GM21717 (cell line): Measurements from ENCODE around the gene MFF.
A peak's percentile ranks its signal among the peaks of the same experiment; 100 is the strongest.
"Not testable (repeated sequence)": the region's sequence is repeated elsewhere in the genome, so short reads cannot be mapped to it uniquely, and the experiment has no call there.

Experiments used
- ATAC-seq: cut with Tn5 transposase; IDR thresholded peaks from one replicate; pipeline ENCODE4 v1.9.1; 2021; ENCODE audit warnings: mild to moderate bottlenecking, moderate library complexity; ENCODE audit not compliant: unreplicated experiment

Gene MFF

GRCh38 chr2:227326783-227327182 is 1.7 kb downstream of the MFF start:
- no peak for ATAC-seq

DNA sequence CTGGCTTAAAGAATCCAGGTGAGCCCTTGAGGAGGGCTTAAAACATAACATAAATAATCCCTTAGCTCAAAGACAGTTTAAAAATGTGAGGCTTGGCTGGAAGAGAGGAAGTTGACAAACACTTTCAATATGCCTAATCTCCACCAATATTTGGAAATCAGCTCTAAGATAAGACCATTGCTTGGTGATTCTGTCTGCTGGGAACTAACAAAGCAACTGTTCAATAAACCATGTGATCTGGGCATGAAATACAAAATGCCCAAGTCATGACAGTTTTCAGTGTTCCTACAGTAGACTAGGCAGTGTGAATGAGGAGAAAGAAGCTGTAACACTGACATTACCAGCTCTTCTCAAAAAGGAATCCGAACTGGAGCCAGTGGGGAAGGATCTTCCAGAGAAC is 10.7 kb downstream of the MFF start:
- no peak for ATAC-seq

DNA sequence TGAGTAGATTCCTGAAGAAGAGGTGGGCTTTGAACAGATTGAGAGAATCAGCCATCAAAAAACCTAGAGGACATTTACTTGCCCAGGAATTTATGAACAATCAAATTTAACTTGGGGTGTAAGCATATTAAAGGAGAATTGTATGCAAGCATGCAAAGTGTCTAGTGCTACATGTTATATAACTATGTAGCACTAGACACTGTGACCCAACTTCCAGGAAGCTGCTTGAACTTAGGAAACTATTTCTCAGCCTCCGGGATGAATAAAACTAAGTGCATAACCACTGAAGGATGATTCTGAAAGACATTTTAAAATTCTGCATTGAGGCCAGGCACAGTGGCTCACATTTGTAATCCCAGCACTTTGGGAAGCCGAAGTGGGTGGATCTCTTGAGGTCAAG is 12.4 kb downstream of the MFF start:
- ATAC-seq, result no peak

DNA sequence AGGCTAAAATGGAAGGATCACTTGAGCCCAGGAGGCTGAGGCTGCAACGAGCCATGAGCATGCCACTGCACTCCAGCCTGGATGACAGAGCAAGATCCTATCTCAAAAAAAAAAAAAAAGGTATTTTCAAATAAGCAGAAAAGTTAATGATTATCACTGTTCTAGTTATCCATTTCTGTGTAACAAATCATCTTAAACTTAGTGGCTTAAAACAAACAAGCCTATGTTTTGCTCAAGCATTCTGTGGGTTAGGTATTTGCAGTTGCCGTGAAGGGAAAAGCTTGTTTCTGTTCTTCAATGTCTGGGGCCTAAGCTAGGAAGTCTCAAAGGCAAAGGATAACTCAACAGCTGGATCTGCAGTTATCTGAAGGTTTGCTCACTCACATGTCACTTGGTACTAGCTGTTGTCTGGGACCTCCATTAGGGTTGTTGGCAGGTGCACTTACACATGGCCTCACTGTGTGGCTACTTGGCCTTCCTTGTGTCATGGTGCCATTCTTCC is 14.1 kb downstream of the MFF start:
- ATAC-seq, result no peak

- ATAC-seq, result no peak
Measured at GRCh38 chr2:227340106-227340505, 15.1 kb downstream of the MFF start.

GRCh38 chr2:227341553-227341952 is 16.5 kb downstream of the MFF start:
- no peak for ATAC-seq

- no peak for ATAC-seq
Measured at GRCh38 chr2:227344231-227344630, 19.2 kb downstream of the MFF start.

- no peak for ATAC-seq
Measured at GRCh38 chr2:227347117-227347516, 22.1 kb downstream of the MFF start.

DNA sequence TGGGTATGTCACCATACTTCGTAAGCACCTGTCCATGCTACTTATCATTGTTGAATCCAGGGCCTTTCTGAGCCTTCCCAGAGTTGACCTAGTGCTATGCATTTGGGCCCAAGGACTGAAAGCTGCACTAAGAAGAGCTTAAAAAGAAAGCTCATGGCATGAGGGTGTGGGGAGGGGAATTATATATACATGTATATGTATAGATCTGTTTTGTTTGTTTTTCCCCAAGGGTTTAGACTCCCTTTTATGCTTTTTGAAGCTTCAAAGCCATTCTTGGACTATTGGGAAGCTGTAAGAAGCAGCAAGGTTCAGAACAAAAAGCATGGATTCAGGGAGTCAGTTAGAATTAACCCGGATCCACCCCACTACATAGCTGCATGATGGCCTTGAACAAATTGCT is 23.3 kb downstream of the MFF start:
- ATAC-seq, result no peak

DNA sequence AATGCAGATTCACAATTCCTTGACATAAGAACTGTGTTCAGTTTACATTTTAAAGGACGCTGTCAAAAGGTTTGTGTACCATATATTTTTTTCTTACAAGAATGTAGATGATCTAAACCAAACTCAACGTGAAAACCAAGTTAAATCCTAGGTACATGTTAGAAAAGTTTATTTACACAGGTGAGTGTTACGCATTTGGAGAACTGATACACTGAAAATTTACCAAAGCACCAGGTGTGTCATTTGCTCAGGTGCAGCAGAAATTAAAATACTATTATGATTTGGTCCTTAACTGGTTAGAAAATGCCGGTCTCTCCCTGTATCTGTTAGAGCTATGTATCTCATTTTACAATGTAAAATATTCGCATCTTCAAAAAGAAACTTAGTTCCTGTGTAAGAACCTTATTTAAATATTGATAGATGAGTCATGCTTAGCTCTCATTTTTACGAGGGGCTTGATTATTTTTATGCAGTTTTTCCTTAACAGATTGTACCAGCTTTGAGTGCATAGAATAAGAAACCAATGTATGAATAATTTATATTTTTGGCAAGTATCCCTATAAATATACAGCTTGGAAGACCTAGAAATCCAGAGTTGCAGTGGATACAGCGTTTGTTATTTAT is 25.1 kb downstream of the MFF start:
- no peak for ATAC-seq

DNA sequence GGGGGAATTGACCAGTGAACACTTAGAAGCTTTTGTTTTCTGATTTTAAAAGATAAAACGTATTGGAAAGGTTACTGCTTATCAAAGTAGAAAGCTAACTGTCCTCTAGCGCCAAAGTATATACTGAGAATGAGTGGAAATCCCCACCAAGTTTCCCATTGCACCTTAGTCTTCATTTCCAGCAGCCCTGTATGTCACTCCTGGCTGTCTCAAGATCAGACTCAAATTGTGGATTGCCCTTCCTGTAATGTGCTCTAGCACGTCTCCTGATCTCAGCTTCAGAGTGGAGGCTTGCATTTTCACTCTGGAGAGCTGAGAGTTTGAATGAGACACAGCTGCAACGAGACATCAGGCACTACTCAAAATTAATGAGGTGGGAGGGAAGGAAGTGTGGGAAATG is 26.6 kb downstream of the MFF start:
- ATAC-seq, result peak; percentile 91

- no peak for ATAC-seq
Measured at GRCh38 chr2:227360351-227360750, 35.3 kb downstream of the MFF start.

GRCh38 chr2:227363756-227364155 is 38.7 kb downstream of the MFF start:
- no peak for ATAC-seq

GRCh38 chr2:227364585-227365263 is 39.7 kb downstream of the MFF start:
- not testable (repeated sequence) for ATAC-seq

DNA sequence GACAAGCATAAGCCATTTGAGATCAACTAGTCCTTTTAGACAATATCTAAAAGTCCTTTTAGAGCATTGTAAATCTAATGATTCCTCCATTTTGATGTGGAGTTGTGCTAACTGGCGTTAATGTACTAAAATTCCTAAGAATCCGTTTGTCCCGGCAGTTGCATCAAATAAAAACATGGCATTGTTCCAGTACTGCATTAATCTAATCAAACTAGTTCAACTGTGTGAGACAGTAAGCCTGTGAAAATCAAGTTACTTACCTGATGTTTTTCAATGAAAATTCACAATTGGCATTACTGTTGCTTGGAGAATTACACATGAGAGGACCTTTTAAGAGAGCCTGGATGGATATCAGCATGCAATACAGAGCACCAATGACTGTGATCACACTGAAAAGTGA is 40.8 kb downstream of the MFF start:
- no peak for ATAC-seq

DNA sequence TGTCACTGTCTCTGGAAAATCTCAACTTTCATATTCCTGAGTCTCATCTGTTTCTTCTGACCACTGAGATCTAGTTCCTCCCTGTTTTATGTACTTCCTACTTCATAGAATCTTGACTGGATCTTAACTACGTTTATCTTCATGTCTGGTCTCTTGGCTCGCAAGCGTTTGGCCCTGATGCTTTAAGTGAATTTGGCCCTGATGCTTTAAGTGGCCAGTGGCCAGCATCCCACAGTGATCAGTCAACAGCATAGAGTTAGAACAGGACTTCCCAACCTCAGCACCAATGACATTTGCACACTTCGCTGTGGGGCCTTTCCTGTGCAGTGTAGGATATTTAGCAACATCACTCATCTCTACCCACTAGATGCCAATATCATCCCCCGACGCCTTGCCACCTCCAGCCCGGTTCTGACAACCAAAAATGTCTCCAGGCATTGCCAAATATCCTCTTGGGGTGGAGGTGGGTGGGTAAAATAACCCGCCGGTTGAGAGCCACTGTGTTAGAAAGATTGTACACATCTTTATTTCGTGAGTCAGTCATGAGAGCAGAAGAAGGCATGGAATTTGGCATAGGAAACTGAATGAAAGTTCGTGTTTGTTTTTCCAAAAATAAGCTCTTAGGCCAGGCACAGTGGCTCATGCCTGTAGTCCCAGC is 41.8 kb downstream of the MFF start:
- no peak for ATAC-seq

- no peak for ATAC-seq
Measured at GRCh38 chr2:227367427-227367795, 42.4 kb downstream of the MFF start.

GRCh38 chr2:227368574-227368973 is 43.5 kb downstream of the MFF start:
- ATAC-seq, result no peak

GRCh38 chr2:227370092-227370491 is 45.0 kb downstream of the MFF start:
- no peak for ATAC-seq

GRCh38 chr2:227370791-227371312 is 45.8 kb downstream of the MFF start:
- ATAC-seq, result no peak

- no peak for ATAC-seq
Measured at GRCh38 chr2:227373389-227373788, 48.3 kb downstream of the MFF start.

GRCh38 chr2:227374158-227374557 is 49.1 kb downstream of the MFF start:
- no peak for ATAC-seq
